ENCODE data around the gene MXD4.
A peak's percentile ranks its signal among the peaks of the same experiment; 100 is the strongest.

The MXD4 gene

GRCh38 chr4:2263926-2264321, 2.0 kb upstream of the MXD4 start:
- no peak for DNase-seq (ENCODE audit: low read depth in 2 of 2, low spot score in 1 of 2)

- DNase-seq (ENCODE audit: low read depth in 2 of 2, low spot score in 1 of 2), result no peak
Measured at GRCh38 chr4:2262944-2263250, 988 bp upstream of the MXD4 start.

GRCh38 chr4:2262145-2262943, 435 bp upstream of the MXD4 start:
- DNase-seq (ENCODE audit: low read depth in 2 of 2, low spot score in 1 of 2), result peak; percentile 92 to 95

- DNase-seq (ENCODE audit: low read depth in 2 of 2, low spot score in 1 of 2), result peak in 1 of 2 donors; percentile 22
Measured at GRCh38 chr4:2261110-2261852, 628 bp downstream of the MXD4 start.

- no peak for DNase-seq (ENCODE audit: low read depth in 2 of 2, low spot score in 1 of 2)
Measured at GRCh38 chr4:2260344-2261109, 1.4 kb downstream of the MXD4 start.

- DNase-seq (ENCODE audit: low read depth in 2 of 2, low spot score in 1 of 2), result no peak
Measured at GRCh38 chr4:2259541-2260343, 2.2 kb downstream of the MXD4 start.

- DNase-seq (ENCODE audit: low read depth in 2 of 2, low spot score in 1 of 2), result no peak
Measured at GRCh38 chr4:2259036-2259540, 2.8 kb downstream of the MXD4 start.

- DNase-seq (ENCODE audit: low read depth in 2 of 2, low spot score in 1 of 2), result no peak
Measured at GRCh38 chr4:2258091-2259035, 3.5 kb downstream of the MXD4 start.

GRCh38 chr4:2257361-2258081, 4.4 kb downstream of the MXD4 start:
- DNase-seq (ENCODE audit: low read depth in 2 of 2, low spot score in 1 of 2), result no peak

- DNase-seq (ENCODE audit: low read depth in 2 of 2, low spot score in 1 of 2), result no peak
Measured at GRCh38 chr4:2256781-2257191, 5.1 kb downstream of the MXD4 start.

GRCh38 chr4:2256156-2256731, 5.7 kb downstream of the MXD4 start:
- DNase-seq (ENCODE audit: low read depth in 2 of 2, low spot score in 1 of 2), result no peak

GRCh38 chr4:2255501-2256155, 6.3 kb downstream of the MXD4 start:
- no peak for DNase-seq (ENCODE audit: low read depth in 2 of 2, low spot score in 1 of 2)

GRCh38 chr4:2254665-2255500, 7.0 kb downstream of the MXD4 start:
- no peak for DNase-seq (ENCODE audit: low read depth in 2 of 2, low spot score in 1 of 2)

GRCh38 chr4:2253160-2254084, 8.5 kb downstream of the MXD4 start:
- DNase-seq (ENCODE audit: low read depth in 2 of 2, low spot score in 1 of 2), result no peak

GRCh38 chr4:2252530-2253091, 9.3 kb downstream of the MXD4 start:
- DNase-seq (ENCODE audit: low read depth in 2 of 2, low spot score in 1 of 2), result no peak

All from stimulated activated CD8-positive, alpha-beta memory T cell treated with anti-CD3 and anti-CD28 coated beads, Interleukin-4, amount 100 ng/mL, for 1 hour (primary cell).